HEK293 (cell line): ENCODE measurements around the gene CYB5R4.

Experiments used
- GLIS2 ChIP-seq: fragments of 450-650 bp; formaldehyde crosslinking; IDR thresholded peaks from 2 replicates; pipeline ENCODE4 v1.5.1; 2016; ENCODE audit warnings: missing biosample characterization, missing genetic modification characterization
- IKZF3 ChIP-seq: fragments of 450-650 bp; IDR thresholded peaks from 2 replicates; pipeline ENCODE4 v1.5.0; 2018; ENCODE audit warnings: missing biosample characterization, mild to moderate bottlenecking, missing genetic modification characterization, moderate library complexity
- MZF1 ChIP-seq: fragments of 450-650 bp; formaldehyde crosslinking; IDR thresholded peaks from 2 replicates; pipeline ENCODE4 v1.5.1; 2017; ENCODE audit warnings: missing biosample characterization, missing genetic modification characterization, borderline replicate concordance
- ZBTB21 ChIP-seq: fragments of 450-650 bp; formaldehyde crosslinking; IDR thresholded peaks from 2 replicates; pipeline ENCODE4 v1.5.1; 2017; ENCODE audit warnings: missing biosample characterization, missing genetic modification characterization
- ZBTB8A ChIP-seq: fragments of 450-650 bp; formaldehyde crosslinking; IDR thresholded peaks from 2 replicates; pipeline ENCODE4 v1.5.1; 2016; ENCODE audit warnings: missing biosample characterization, missing genetic modification characterization
- ZNF175 ChIP-seq: fragments of 450-650 bp; formaldehyde crosslinking; IDR thresholded peaks from 2 replicates; pipeline ENCODE4 v1.5.1; 2016; ENCODE audit warnings: missing biosample characterization, missing genetic modification characterization
- ZNF184 ChIP-seq: fragments of 450-650 bp; IDR thresholded peaks from 2 replicates; pipeline ENCODE4 v1.5.1; 2018; ENCODE audit warnings: missing biosample characterization, mild to moderate bottlenecking, missing genetic modification characterization
- ZNF221 ChIP-seq: fragments of 450-650 bp; formaldehyde crosslinking; IDR thresholded peaks from 2 replicates; pipeline ENCODE4 v1.5.1; 2017; ENCODE audit warnings: missing biosample characterization, missing genetic modification characterization, borderline replicate concordance
- ZNF239 ChIP-seq: fragments of 450-650 bp; formaldehyde crosslinking; IDR thresholded peaks from 2 replicates; pipeline ENCODE4 v1.5.1; 2016; ENCODE audit warnings: missing biosample characterization, missing genetic modification characterization
- ZNF248 ChIP-seq: fragments of 450-650 bp; formaldehyde crosslinking; IDR thresholded peaks from 2 replicates; pipeline ENCODE4 v1.5.1; 2017; ENCODE audit warnings: missing biosample characterization, missing genetic modification characterization
- ZNF423 ChIP-seq: fragments of 450-650 bp; formaldehyde crosslinking; IDR thresholded peaks from 2 replicates; pipeline ENCODE4 v1.5.1; 2016; ENCODE audit warnings: missing biosample characterization, missing genetic modification characterization
- ZNF449 ChIP-seq: fragments of 450-650 bp; formaldehyde crosslinking; IDR thresholded peaks from 2 replicates; pipeline ENCODE4 v1.5.1; 2017; ENCODE audit warnings: missing biosample characterization, mild to moderate bottlenecking, missing genetic modification characterization, moderate library complexity
- ZNF473 ChIP-seq: fragments of 450-650 bp; formaldehyde crosslinking; IDR thresholded peaks from 2 replicates; pipeline ENCODE4 v1.5.1; 2017; ENCODE audit warnings: missing biosample characterization, missing genetic modification characterization
- ZNF510 ChIP-seq: fragments of 450-650 bp; formaldehyde crosslinking; IDR thresholded peaks from 2 replicates; pipeline ENCODE4 v1.5.1; 2018; ENCODE audit warnings: mild to moderate bottlenecking, missing genetic modification characterization, missing biosample characterization; ENCODE audit not compliant: insufficient replicate concordance
- ZNF521 ChIP-seq: fragments of 450-650 bp; formaldehyde crosslinking; IDR thresholded peaks from 2 replicates; pipeline ENCODE4 v1.5.1; 2017; ENCODE audit warnings: missing biosample characterization, mild to moderate bottlenecking, missing genetic modification characterization
- ZNF544 ChIP-seq: fragments of 450-650 bp; formaldehyde crosslinking; IDR thresholded peaks from 2 replicates; pipeline ENCODE4 v1.5.0; 2017; ENCODE audit warnings: missing biosample characterization, missing genetic modification characterization
- ZNF548 ChIP-seq: fragments of 450-650 bp; formaldehyde crosslinking; IDR thresholded peaks from 2 replicates; pipeline ENCODE4 v1.5.1; 2016; ENCODE audit warnings: missing biosample characterization, missing genetic modification characterization
- ZNF555 ChIP-seq: fragments of 450-650 bp; formaldehyde crosslinking; conservative IDR thresholded peaks from 2 replicates; pipeline ENCODE4 v1.5.1; 2017; ENCODE audit warnings: missing biosample characterization, mild to moderate bottlenecking, missing genetic modification characterization, inconsistent platforms
- ZNF629 ChIP-seq: fragments of 450-650 bp; formaldehyde crosslinking; IDR thresholded peaks from 2 replicates; pipeline ENCODE4 v1.5.1; 2017; ENCODE audit warnings: missing biosample characterization, missing genetic modification characterization
- ZNF660 ChIP-seq: fragments of 450-650 bp; IDR thresholded peaks from 2 replicates; pipeline ENCODE4 v1.5.1; 2018; ENCODE audit warnings: missing biosample characterization, mild to moderate bottlenecking, missing genetic modification characterization
- ZNF843 ChIP-seq: fragments of 450-650 bp; formaldehyde crosslinking; IDR thresholded peaks from 2 replicates; pipeline ENCODE4 v1.5.1; 2016; ENCODE audit warnings: missing biosample characterization, missing genetic modification characterization
- ZSCAN5A ChIP-seq: fragments of 450-650 bp; formaldehyde crosslinking; IDR thresholded peaks from 2 replicates; pipeline ENCODE4 v1.5.1; 2016; ENCODE audit warnings: missing biosample characterization, missing genetic modification characterization
- ZXDB ChIP-seq: fragments of 450-650 bp; formaldehyde crosslinking; IDR thresholded peaks from 2 replicates; pipeline ENCODE4 v1.5.1; 2016; ENCODE audit warnings: missing biosample characterization, missing genetic modification characterization
- TF ChIP-seq, protein P1 (sequence below): fragments of 450-650 bp; formaldehyde crosslinking; IDR thresholded peaks from 2 replicates; pipeline ENCODE4 v1.5.1; 2016; ENCODE audit warnings: missing biosample characterization, missing genetic modification characterization
- TF ChIP-seq, protein P2 (sequence below): IDR thresholded peaks from 2 replicates; pipeline ENCODE4 v1.6.1; 2011; ENCODE audit warnings: mild to moderate bottlenecking, low read depth, low read length, borderline replicate concordance
- TF ChIP-seq, protein P3 (sequence below): fragments of 450-650 bp; formaldehyde crosslinking; IDR thresholded peaks from 2 replicates; pipeline ENCODE4 v1.5.1; 2016; ENCODE audit warnings: missing biosample characterization, missing genetic modification characterization

CYB5R4 gene

DNA sequence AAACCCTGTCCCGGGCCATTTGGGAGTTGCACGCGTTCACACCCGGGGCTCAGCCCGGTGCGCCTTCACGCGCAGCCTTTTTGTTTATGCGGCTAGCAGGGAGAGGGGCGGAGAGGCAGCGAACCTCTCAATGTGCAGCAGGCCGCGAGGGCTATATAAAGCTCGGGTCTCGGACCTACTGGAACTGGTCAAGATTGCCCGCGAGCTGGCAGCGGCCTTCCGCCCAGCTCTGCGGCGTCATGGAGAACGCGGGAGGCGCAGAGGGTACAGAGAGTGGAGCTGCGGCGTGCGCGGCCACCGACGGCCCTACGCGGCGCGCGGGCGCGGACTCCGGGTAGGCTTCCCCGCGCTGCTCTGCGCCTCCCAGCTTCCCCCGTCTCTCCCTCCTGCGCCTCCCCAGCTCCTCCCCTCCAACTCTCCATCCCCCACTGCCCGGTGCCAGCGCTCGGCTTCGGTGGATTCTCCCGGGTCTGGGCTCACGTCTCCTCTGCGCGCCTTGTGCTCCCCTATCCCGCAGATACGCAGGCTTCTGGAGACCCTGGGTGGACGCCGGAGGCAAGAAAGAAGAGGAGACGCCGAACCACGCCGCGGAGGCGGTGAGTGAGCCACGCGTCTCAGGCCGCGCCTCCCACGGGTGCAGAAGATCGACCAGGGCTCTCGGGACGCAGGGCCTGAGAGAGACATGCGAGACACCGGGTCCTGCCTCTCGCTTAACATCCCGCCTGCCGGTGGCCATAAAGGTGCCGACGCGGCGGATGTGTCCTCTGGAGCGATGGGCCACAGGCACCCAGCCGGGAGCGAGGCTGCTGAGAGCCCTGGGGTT lies 6.1 kb upstream of the CYB5R4 start, which contains the start of gene RIPPLY2 (continued):
- TF ChIP-seq ZNF843 = no peak; the same call in 1 of the 2 replicates
- TF ChIP-seq ZNF423 (tag by site-specific recombination) = peak; percentile 14; the same call in 1 of the 2 replicates
- no peak for TF ChIP-seq ZNF510 (tag by site-specific recombination)
- no peak for TF ChIP-seq ZNF521 (tag by site-specific recombination)
- TF ChIP-seq ZNF248 (tag by site-specific recombination) = no peak
- peak; percentile 45; the same call in 1 of the 2 replicates for TF ChIP-seq MZF1 (tag by site-specific recombination)
- no peak for TF ChIP-seq ZNF175
- no peak for TF ChIP-seq ZNF184
- TF ChIP-seq IKZF3 (tag by site-specific recombination) = peak; percentile 24; the same call in 1 of the 2 replicates
- no peak for TF ChIP-seq ZNF555 (tag by site-specific recombination)
- TF ChIP-seq GLIS2 (tag by site-specific recombination) = peak; percentile 95
- no peak for TF ChIP-seq ZNF473 (tag by site-specific recombination)
- TF ChIP-seq, protein P1, sequence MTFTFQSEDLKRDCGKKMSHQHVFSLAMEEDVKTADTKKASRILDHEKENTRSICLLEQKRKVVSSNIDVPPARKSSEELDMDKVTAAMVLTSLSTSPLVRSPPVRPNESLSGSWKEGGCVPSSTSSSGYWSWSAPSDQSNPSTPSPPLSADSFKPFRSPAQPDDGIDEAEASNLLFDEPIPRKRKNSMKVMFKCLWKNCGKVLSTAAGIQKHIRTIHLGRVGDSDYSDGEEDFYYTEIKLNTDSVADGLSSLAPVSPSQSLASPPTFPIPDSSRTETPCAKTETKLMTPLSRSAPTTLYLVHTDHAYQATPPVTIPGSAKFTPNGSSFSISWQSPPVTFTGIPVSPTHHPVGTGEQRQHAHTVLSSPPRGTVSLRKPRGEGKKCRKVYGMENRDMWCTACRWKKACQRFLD (tag by site-specific recombination) = no peak
- TF ChIP-seq, protein P2, sequence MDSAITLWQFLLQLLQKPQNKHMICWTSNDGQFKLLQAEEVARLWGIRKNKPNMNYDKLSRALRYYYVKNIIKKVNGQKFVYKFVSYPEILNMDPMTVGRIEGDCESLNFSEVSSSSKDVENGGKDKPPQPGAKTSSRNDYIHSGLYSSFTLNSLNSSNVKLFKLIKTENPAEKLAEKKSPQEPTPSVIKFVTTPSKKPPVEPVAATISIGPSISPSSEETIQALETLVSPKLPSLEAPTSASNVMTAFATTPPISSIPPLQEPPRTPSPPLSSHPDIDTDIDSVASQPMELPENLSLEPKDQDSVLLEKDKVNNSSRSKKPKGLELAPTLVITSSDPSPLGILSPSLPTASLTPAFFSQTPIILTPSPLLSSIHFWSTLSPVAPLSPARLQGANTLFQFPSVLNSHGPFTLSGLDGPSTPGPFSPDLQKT = no peak
- 0 out of 2 replicates have a peak, but pooled peaks have one; percentile 30 for TF ChIP-seq ZNF629 (tag by site-specific recombination)
- TF ChIP-seq, protein P3, sequence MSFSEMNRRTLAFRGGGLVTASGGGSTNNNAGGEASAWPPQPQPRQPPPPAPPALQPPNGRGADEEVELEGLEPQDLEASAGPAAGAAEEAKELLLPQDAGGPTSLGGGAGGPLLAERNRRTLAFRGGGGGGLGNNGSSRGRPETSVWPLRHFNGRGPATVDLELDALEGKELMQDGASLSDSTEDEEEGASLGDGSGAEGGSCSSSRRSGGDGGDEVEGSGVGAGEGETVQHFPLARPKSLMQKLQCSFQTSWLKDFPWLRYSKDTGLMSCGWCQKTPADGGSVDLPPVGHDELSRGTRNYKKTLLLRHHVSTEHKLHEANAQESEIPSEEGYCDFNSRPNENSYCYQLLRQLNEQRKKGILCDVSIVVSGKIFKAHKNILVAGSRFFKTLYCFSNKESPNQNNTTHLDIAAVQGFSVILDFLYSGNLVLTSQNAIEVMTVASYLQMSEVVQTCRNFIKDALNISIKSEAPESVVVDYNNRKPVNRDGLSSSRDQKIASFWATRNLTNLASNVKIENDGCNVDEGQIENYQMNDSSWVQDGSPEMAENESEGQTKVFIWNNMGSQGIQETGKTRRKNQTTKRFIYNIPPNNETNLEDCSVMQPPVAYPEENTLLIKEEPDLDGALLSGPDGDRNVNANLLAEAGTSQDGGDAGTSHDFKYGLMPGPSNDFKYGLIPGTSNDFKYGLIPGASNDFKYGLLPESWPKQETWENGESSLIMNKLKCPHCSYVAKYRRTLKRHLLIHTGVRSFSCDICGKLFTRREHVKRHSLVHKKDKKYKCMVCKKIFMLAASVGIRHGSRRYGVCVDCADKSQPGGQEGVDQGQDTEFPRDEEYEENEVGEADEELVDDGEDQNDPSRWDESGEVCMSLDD = no peak
- peak; percentile 53; the same call in 1 of the 2 replicates for TF ChIP-seq ZNF660
- no peak for TF ChIP-seq ZNF548 (tag by site-specific recombination)
- TF ChIP-seq ZBTB8A (tag by site-specific recombination) = peak; percentile 98
- no peak; the same call in 1 of the 2 replicates for TF ChIP-seq ZSCAN5A
- TF ChIP-seq ZBTB21 (tag by site-specific recombination) = no peak
- TF ChIP-seq ZNF449 (tag by site-specific recombination) = no peak
- no peak for TF ChIP-seq ZNF544 (tag by site-specific recombination)
- no peak for TF ChIP-seq ZNF239 (tag by site-specific recombination)
- no peak for TF ChIP-seq ZNF221
- peak; percentile 46; the same call in 1 of the 2 replicates for TF ChIP-seq ZXDB (tag by site-specific recombination)
